Activated CD8-positive, alpha-beta T cell treated with anti-CD3 and anti-CD28 coated beads for 36 hours (primary cell): ENCODE data around the gene CIB4. TPM values are rescaled to one million over a fixed set of nuclear protein-coding genes. Genes with fewer than 3 reads are reported as not detected.

Source experiments
- ATAC-seq: fragments of 200-7000 bp; cut with Tn5 transposase; one replicate; pipeline ENCODE4 v1.10.0; 2021; ENCODE audit warnings: mild to moderate bottlenecking, moderate library complexity
- CTCF ChIA-PET: fragments of 350-600 bp; sonication (Branson Sonifier 250); formaldehyde crosslinking; loops from one replicate; lab custom pipeline; 2021; ENCODE audit warnings: antibody characterized with exemption; lab: Charles Lee
- POLR2A ChIA-PET: fragments of 350-600 bp; sonication (Branson Sonifier 250); formaldehyde crosslinking; loops from one replicate; lab custom pipeline; 2021; ENCODE audit warnings: antibody characterized with exemption; lab: Charles Lee
- DNase-seq: peaks from one replicate; pipeline ENCODE4 v3.0.0-alpha.2; 2020
- H3K27ac Mint-ChIP-seq: one replicate; pipeline ENCODE4 v1.8.0; 2021; ENCODE audit warnings: mild to moderate bottlenecking, mixed read lengths
- H3K27me3 Mint-ChIP-seq: one replicate; pipeline ENCODE4 v1.8.0; 2021; ENCODE audit warnings: mixed read lengths
- H3K36me3 Mint-ChIP-seq: one replicate; pipeline ENCODE4 v1.8.0; 2021; ENCODE audit warnings: low read depth, mixed read lengths
- H3K4me1 Mint-ChIP-seq: one replicate; pipeline ENCODE4 v1.8.0; 2021; ENCODE audit warnings: low read depth, mixed read lengths
- H3K4me3 Mint-ChIP-seq: one replicate; pipeline ENCODE4 v1.8.0; 2021; ENCODE audit warnings: mild to moderate bottlenecking, moderate library complexity, mixed read lengths
- H3K9me3 Mint-ChIP-seq: one replicate; pipeline ENCODE4 v1.8.0; 2021; ENCODE audit warnings: mixed read lengths
- CTCF ChIP-seq: fragments of 200-600 bp; IDR thresholded peaks from one replicate; pipeline ENCODE4 v1.8.0; 2022; ENCODE audit warnings: antibody characterized with exemption, mild to moderate bottlenecking
- intact Hi-C: fragments of 100-400 bp; cut with micrococcal nuclease; formaldehyde crosslinking; loops from one replicate; pipeline ENCODE4 v1.10.0; 2022
- total RNA-seq, 2 experiments: library from RNA; stranded (reverse); gene quantifications; one replicate each; pipeline ENCODE4 v1.2.3, GENCODE V29; 2021

Gene CIB4
- total RNA-seq, 2 experiments from 2014 or later: not detected

- peaks cover 11% of the 10 kb centered on the region for H3K27me3 Mint-ChIP-seq
- ChIA-PET CTCF (interaction anchor here (5.6 kb wide), 1 partner anchor 11 kb away, joined by 25 read pairs; no protein-coding TSS in a partner anchor), POLR2A (no interaction called here)
- H3K9me3 Mint-ChIP-seq: peaks cover 4% of the 10 kb centered on the region
- H3K4me1 Mint-ChIP-seq: peaks cover 6% of the 10 kb centered on the region
- no peak overlapping the region for H3K4me3 Mint-ChIP-seq
- no peak for TF ChIP-seq CTCF
- ATAC-seq (no peak), DNase-seq (no peak)
- H3K36me3 Mint-ChIP-seq: no peaks in the 10 kb centered on the region
- intact Hi-C loops: no loop called here
- no peak overlapping the region for H3K27ac Mint-ChIP-seq
Measured at GRCh38 chr2:26588576-26588975, 52.6 kb downstream of the CIB4 start.

GRCh38 chr2:26587994-26588393 is 53.2 kb downstream of the CIB4 start:
- DNase-seq (no peak), ATAC-seq (no peak)
- H3K27me3 Mint-ChIP-seq: peaks cover 11% of the 10 kb centered on the region
- H3K4me3 Mint-ChIP-seq: no peak overlapping the region
- peaks cover 4% of the 10 kb centered on the region for H3K9me3 Mint-ChIP-seq
- H3K36me3 Mint-ChIP-seq: no peaks in the 10 kb centered on the region
- CTCF ChIA-PET: interaction anchor here (5.6 kb wide), 1 partner anchor 10 kb away, joined by 25 read pairs; no protein-coding TSS in a partner anchor
- peaks cover 6% of the 10 kb centered on the region for H3K4me1 Mint-ChIP-seq
- no peak for TF ChIP-seq CTCF
- POLR2A ChIA-PET: interaction anchor here (0.9 kb wide), 1 partner anchor 56 kb away, joined by 3 read pairs; no protein-coding TSS in a partner anchor
- H3K27ac Mint-ChIP-seq: no peak overlapping the region
- intact Hi-C loops: no loop called here

- DNase-seq (no peak), ATAC-seq (no peak)
- intact Hi-C loops: no loop called here
- Mint-ChIP-seq H3K27me3 (peaks cover 10% of the 10 kb centered on the region), H3K36me3 (no peaks in the 10 kb centered on the region), H3K27ac (no peak overlapping the region), H3K9me3 (no peaks in the 10 kb centered on the region), H3K4me1 (no peaks in the 10 kb centered on the region), H3K4me3 (no peak overlapping the region)
- TF ChIP-seq CTCF: no peak
- ChIA-PET POLR2A (no interaction called here), CTCF (interaction anchor here (0.6 to 5.6 kb wide), 2 partner anchors 8 to 18 kb away, joined by 3 to 25 read pairs; no protein-coding TSS in a partner anchor)
Measured at GRCh38 chr2:26585966-26586365, 55.2 kb downstream of the CIB4 start.

GRCh38 chr2:26585100-26585499 is 56.1 kb downstream of the CIB4 start:
- POLR2A ChIA-PET: no interaction called here

GRCh38 chr2:26584656-26585055 is 56.5 kb downstream of the CIB4 start:
- H3K4me1 Mint-ChIP-seq: no peaks in the 10 kb centered on the region
- ChIA-PET CTCF (no interaction called here), POLR2A (no interaction called here)
- DNase-seq: no peak
- no peaks in the 10 kb centered on the region for H3K36me3 Mint-ChIP-seq
- H3K27ac Mint-ChIP-seq: no peak overlapping the region
- H3K27me3 Mint-ChIP-seq: peaks cover 11% of the 10 kb centered on the region
- H3K9me3 Mint-ChIP-seq: no peaks in the 10 kb centered on the region
- intact Hi-C loops: no loop called here
- no peak for TF ChIP-seq CTCF
- no peak for ATAC-seq
- H3K4me3 Mint-ChIP-seq: no peak overlapping the region

More at GRCh38 chr2:26585100-26585499, 56.1 kb downstream of the CIB4 start:
- no peak overlapping the region for H3K27ac Mint-ChIP-seq
- H3K4me3 Mint-ChIP-seq: no peak overlapping the region
- CTCF ChIA-PET: interaction anchor here (0.6 kb wide), 1 partner anchor 17 kb away, joined by 3 read pairs; no protein-coding TSS in a partner anchor
- ATAC-seq: no peak
- no peaks in the 10 kb centered on the region for H3K36me3 Mint-ChIP-seq
- no peak for TF ChIP-seq CTCF
- H3K9me3 Mint-ChIP-seq: no peaks in the 10 kb centered on the region
- no peaks in the 10 kb centered on the region for H3K4me1 Mint-ChIP-seq
- no peak for DNase-seq
- intact Hi-C loops: no loop called here
- peaks cover 10% of the 10 kb centered on the region for H3K27me3 Mint-ChIP-seq
